Body of pancreas (tissue), 4 donors: ENCODE data around the gene GTF2IRD1.

Experiments used
- POLR2A ChIP-seq, 3 donors: fragments of 450-650 bp; IDR thresholded peaks; one replicate each; pipeline ENCODE4 v1.6.1; 2016; ENCODE audit warnings: antibody characterized with exemption in 3 of 3, mild to moderate bottlenecking in 2 of 3
- TF ChIP-seq, protein P1 (sequence below), 7 experiments: fragments of 450-650 bp in 4 of 7; fragments of 200-600 bp in 3 of 7; sonication (generic) in 3 of 7; IDR thresholded peaks; one replicate each; pipeline ENCODE4 v1.5.1; 2016 to 2019; ENCODE audit warnings: antibody characterized with exemption in 7 of 7

DNA sequence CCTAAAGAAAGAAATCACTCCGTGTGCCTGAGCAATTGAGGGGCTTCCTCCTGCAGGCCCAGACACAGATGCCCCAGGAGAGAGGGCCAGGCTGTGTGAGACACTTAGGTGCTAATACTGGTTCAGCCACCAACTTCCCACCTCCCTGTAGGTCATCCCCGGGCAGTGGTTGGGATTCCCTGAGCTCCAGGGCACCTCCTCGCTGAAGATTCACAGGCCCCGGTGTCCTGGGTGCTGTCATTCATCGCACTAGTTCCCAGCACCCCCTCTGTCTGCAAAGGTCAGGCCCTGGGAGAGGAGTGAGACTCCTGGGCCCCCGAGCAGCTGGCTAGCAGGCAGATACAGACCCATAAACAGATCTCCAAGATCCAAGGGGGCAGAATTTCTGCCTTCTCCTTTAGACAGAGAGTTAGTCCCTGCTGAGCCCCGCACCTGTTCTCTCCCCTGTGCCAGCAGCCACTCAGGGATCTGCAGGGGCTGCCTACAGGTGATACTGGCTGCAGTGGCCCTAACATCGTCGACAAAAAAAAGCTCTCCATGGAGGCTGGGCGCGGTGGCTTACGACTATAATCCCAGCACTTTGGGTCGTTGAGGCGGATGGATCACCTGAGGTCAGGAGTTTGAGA, 165.6 kb downstream of the GTF2IRD1 start:
- TF ChIP-seq, protein P1, sequence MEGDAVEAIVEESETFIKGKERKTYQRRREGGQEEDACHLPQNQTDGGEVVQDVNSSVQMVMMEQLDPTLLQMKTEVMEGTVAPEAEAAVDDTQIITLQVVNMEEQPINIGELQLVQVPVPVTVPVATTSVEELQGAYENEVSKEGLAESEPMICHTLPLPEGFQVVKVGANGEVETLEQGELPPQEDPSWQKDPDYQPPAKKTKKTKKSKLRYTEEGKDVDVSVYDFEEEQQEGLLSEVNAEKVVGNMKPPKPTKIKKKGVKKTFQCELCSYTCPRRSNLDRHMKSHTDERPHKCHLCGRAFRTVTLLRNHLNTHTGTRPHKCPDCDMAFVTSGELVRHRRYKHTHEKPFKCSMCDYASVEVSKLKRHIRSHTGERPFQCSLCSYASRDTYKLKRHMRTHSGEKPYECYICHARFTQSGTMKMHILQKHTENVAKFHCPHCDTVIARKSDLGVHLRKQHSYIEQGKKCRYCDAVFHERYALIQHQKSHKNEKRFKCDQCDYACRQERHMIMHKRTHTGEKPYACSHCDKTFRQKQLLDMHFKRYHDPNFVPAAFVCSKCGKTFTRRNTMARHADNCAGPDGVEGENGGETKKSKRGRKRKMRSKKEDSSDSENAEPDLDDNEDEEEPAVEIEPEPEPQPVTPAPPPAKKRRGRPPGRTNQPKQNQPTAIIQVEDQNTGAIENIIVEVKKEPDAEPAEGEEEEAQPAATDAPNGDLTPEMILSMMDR (IDR thresholded peaks at IDR 0.05): no peak
- no peak for TF ChIP-seq POLR2A (IDR thresholded peaks at IDR 0.05)
